A673 (cell line): ENCODE results near the gene DUSP6. TPM values are rescaled to one million over a fixed set of nuclear protein-coding genes. Genes with fewer than 3 reads are reported as not detected.

Source experiments
- BruUV-seq: library from RNA; stranded (reverse); fragments of 400-500 nt; replicated peaks from 2 replicates; lab custom pipeline; 2021; lab: Mats Ljungman, UMichigan
- CTCF ChIA-PET: fragments of 300-600 bp; sonication (Branson Sonifier 250); formaldehyde crosslinking; loops from one replicate; lab custom pipeline; 2022; ENCODE audit warnings: antibody characterized with exemption; lab: Charles Lee
- POLR2A ChIA-PET: fragments of 300-600 bp; sonication (Branson Sonifier 250); formaldehyde crosslinking; loops from one replicate; lab custom pipeline; 2022; ENCODE audit warnings: antibody characterized with exemption; ENCODE audit not compliant: low non-redundant PET; lab: Charles Lee
- DNase-seq: peaks from one replicate; pipeline ENCODE4 v3.0.0-alpha.2; 2015; ENCODE audit warnings: low spot score
- H3K27ac ChIP-seq: fragments of 200-600 bp; sonication (generic); 2 replicates; pipeline ENCODE4 v1.5.1; 2016; ENCODE audit warnings: mixed run types, low read depth, mild to moderate bottlenecking, mixed read lengths, antibody characterized with exemption, low read length; ENCODE audit not compliant: poor library complexity, severe bottlenecking
- H3K27me3 ChIP-seq: fragments of 200-600 bp; sonication (generic); replicated peaks from 2 replicates; pipeline ENCODE4 v1.6.1; 2017; ENCODE audit warnings: mixed run types, low read depth, mild to moderate bottlenecking, mixed read lengths, antibody characterized with exemption, low read length; ENCODE audit not compliant: insufficient read depth, poor library complexity
- H3K36me3 ChIP-seq: fragments of 200-600 bp; sonication (generic); 2 replicates; pipeline ENCODE4 v1.6.1; 2016; ENCODE audit warnings: mixed run types, mild to moderate bottlenecking, mixed read lengths, antibody characterized with exemption, low read length; ENCODE audit not compliant: insufficient read depth, poor library complexity, severe bottlenecking
- H3K4me1 ChIP-seq: fragments of 200-600 bp; sonication (generic); 2 replicates; pipeline ENCODE4 v1.6.1; 2017; ENCODE audit warnings: mixed run types, mild to moderate bottlenecking, mixed read lengths, antibody characterized with exemption, low read length; ENCODE audit not compliant: insufficient read depth, poor library complexity, severe bottlenecking
- H3K4me3 ChIP-seq: fragments of 200-600 bp; sonication (generic); 2 replicates; pipeline ENCODE4 v1.5.1; 2016; ENCODE audit warnings: low read depth, mixed run types, mild to moderate bottlenecking, mixed read lengths, low read length; ENCODE audit not compliant: poor library complexity, severe bottlenecking
- H3K9me3 ChIP-seq: fragments of 200-600 bp; sonication (generic); 2 replicates; pipeline ENCODE4 v1.6.1; 2016; ENCODE audit warnings: mixed run types, low read depth, mild to moderate bottlenecking, mixed read lengths, antibody characterized with exemption, low read length; ENCODE audit not compliant: poor library complexity, severe bottlenecking
- CTCF ChIP-seq: fragments of 300-800, 200-600 bp; sonication (generic); conservative IDR thresholded peaks from 2 replicates; pipeline ENCODE4 v1.5.1; 2017; ENCODE audit warnings: low read depth, mild to moderate bottlenecking, antibody characterized with exemption, low read length, moderate library complexity, mixed read lengths
- EZH2 ChIP-seq: fragments of 200-600 bp; sonication (generic); IDR thresholded peaks from 2 replicates; pipeline ENCODE4 v1.6.1; 2017; ENCODE audit warnings: borderline replicate concordance, low read depth, mild to moderate bottlenecking, mixed read lengths, antibody characterized with exemption, low read length; ENCODE audit not compliant: poor library complexity, severe bottlenecking
- intact Hi-C: fragments of 100-400 bp; cut with micrococcal nuclease; formaldehyde crosslinking; loops from one replicate; pipeline ENCODE4 v1.10.0; 2022; ENCODE audit not compliant: unreplicated experiment
- total RNA-seq: library from RNA; stranded (reverse); gene quantifications from 2 replicates; pipeline ENCODE4 v1.2.3, GENCODE V29; 2021

The DUSP6 gene
- total RNA-seq, 1 experiment from 2014 or later: 226 TPM

DNA sequence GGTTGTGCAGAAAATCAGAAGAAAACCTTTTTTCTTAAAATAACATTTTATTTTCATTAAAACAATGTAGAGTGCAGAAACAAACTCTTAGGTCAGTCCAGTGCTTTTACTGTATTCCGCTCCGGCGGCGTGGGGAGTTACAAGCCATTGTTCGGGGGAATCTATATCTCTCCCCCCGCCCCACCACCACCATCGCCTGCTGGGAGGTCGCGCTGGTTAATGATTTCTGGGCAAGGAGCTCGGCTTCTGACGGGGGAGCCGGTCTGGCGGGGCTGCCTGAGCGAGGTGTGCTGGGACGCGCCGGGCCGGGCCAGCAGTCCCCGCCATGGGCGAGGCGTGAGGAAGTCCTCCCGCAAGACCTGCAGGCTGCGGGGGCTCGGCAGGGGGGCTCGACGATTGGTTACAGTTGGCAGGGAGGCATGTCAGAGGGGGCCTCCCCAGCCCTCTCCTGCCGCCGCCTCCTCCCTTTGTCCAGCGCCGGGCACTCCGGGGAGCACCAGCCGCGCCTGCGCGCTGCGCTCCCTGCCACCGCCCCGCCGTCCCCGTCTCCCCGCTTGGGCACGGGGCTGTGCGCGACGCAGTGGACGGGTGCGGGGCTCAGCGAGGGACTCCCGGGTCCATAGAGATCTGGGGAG is 1.0 kb upstream of the DUSP6 start:
- Histone ChIP-seq H3K9me3 (no peaks in the 10 kb centered on the region), H3K27ac (peak overlapping the region; percentile 99), H3K36me3 (peaks cover 28% of the 10 kb centered on the region), H3K27me3 (no peaks in the 10 kb centered on the region), H3K4me1 (peaks cover 33% of the 10 kb centered on the region), H3K4me3 (peak overlapping the region; percentile 61)
- intact Hi-C loops: loop anchor here (1.0 to 2.0 kb wide), 5 partner anchors 31 to 197 kb away; no protein-coding TSS in a partner anchor
- ChIA-PET POLR2A (interaction anchor here (2.3 kb wide), 1 partner anchor 98 kb away, joined by 10 read pairs; no protein-coding TSS in a partner anchor), CTCF (interaction anchor here (0.5 to 1.5 kb wide), 4 partner anchors 106 to 336 kb away, joined by 3 to 5 read pairs (median 4); no protein-coding TSS in a partner anchor)
- BruUV-seq: no TSS peak
- DNase-seq: peak; percentile 92
- no peak for TF ChIP-seq EZH2
- no peak for TF ChIP-seq CTCF

GRCh38 chr12:89352242-89352491 is 134 bp downstream of the DUSP6 start:
- TF ChIP-seq CTCF: no peak
- no peak for TF ChIP-seq EZH2
- no peak for DNase-seq
- ChIA-PET CTCF (interaction anchor here (1.4 to 1.5 kb wide), 2 partner anchors 107 to 335 kb away, joined by 4 to 5 read pairs; no protein-coding TSS in a partner anchor), POLR2A (interaction anchor here (0.5 to 2.3 kb wide), 8 partner anchors 38 to 709 kb away, joined by 3 to 10 read pairs (median 4); no protein-coding TSS in a partner anchor)
- intact Hi-C loops: loop anchor here (1.0 to 2.0 kb wide), 6 partner anchors 33 to 333 kb away; no protein-coding TSS in a partner anchor
- BruUV-seq: no TSS peak
- Histone ChIP-seq H3K4me3 (peak overlapping the region; percentile 68), H3K36me3 (peaks cover 40% of the 10 kb centered on the region), H3K4me1 (peaks cover 29% of the 10 kb centered on the region), H3K9me3 (no peaks in the 10 kb centered on the region), H3K27ac (peak overlapping the region; percentile 97), H3K27me3 (no peaks in the 10 kb centered on the region)

- no peak for DNase-seq
- TF ChIP-seq CTCF (no peak), EZH2 (no peak)
- CTCF ChIA-PET: interaction anchor here (1.4 to 1.5 kb wide), 2 partner anchors 108 to 334 kb away, joined by 4 to 5 read pairs; no protein-coding TSS in a partner anchor
- Histone ChIP-seq H3K4me1 (peaks cover 28% of the 10 kb centered on the region), H3K27me3 (no peaks in the 10 kb centered on the region), H3K27ac (peak overlapping the region; percentile 97), H3K4me3 (peak overlapping the region; percentile 68), H3K36me3 (peaks cover 42% of the 10 kb centered on the region), H3K9me3 (no peaks in the 10 kb centered on the region)
- intact Hi-C loops: loop anchor here (1.0 to 2.0 kb wide), 6 partner anchors 33 to 332 kb away; no protein-coding TSS in a partner anchor
- BruUV-seq: TSS peak; percentile 48
- POLR2A ChIA-PET: interaction anchor here (0.7 to 2.3 kb wide), 5 partner anchors 39 to 709 kb away, joined by 3 to 10 read pairs (median 5); no protein-coding TSS in a partner anchor
These were observed 636 bp downstream of the DUSP6 start for GRCh38 chr12:89351489-89352241.
